Osteoblast (primary cell): ENCODE data around the gene DRAM1. TPM values are rescaled to one million over a fixed set of nuclear protein-coding genes. Genes with fewer than 3 reads are reported as not detected.

Experiments
- DNase-seq: peaks from one replicate; pipeline ENCODE4 v3.0.0; 2011; ENCODE audit warnings: low spot score, mixed read lengths; ENCODE audit not compliant: insufficient read length; ENCODE audit errors: missing footprints
- H2AFZ ChIP-seq: 2 replicates; pipeline ENCODE4 v1.6.0; 2011; ENCODE audit warnings: mild to moderate bottlenecking, low read length
- H3K27ac ChIP-seq: 2 replicates; pipeline ENCODE4 v1.5.1; 2011; ENCODE audit warnings: mild to moderate bottlenecking, low read depth, low read length, moderate library complexity
- H3K27me3 ChIP-seq: 2 replicates; pipeline ENCODE4 v1.6.0; 2012; ENCODE audit warnings: mild to moderate bottlenecking, control low read depth, inconsistent platforms, low read length, moderate library complexity; ENCODE audit not compliant: insufficient read depth
- H3K36me3 ChIP-seq: 2 replicates; pipeline ENCODE4 v1.5.1; 2011; ENCODE audit warnings: mild to moderate bottlenecking, low read length, control low read depth, moderate library complexity; ENCODE audit not compliant: insufficient read depth
- H3K4me1 ChIP-seq: 2 replicates; pipeline ENCODE4 v1.5.1; 2011; ENCODE audit warnings: mild to moderate bottlenecking, low read length, control low read depth, moderate library complexity; ENCODE audit not compliant: insufficient read depth
- H3K4me2 ChIP-seq: 2 replicates; pipeline ENCODE4 v1.6.0; 2011; ENCODE audit warnings: mild to moderate bottlenecking, low read length; ENCODE audit not compliant: insufficient read depth
- H3K4me3 ChIP-seq: fragments of 200-600 bp; sonication (generic); 3 replicates; pipeline ENCODE4 v1.5.1; 2012; ENCODE audit warnings: mild to moderate bottlenecking, low read length, inconsistent platforms; ENCODE audit not compliant: insufficient read depth
- H3K79me2 ChIP-seq: 2 replicates; pipeline ENCODE4 v1.6.0; 2012; ENCODE audit warnings: mild to moderate bottlenecking, low read length, control low read depth, inconsistent platforms; ENCODE audit not compliant: insufficient read depth
- H3K9me3 ChIP-seq: 2 replicates; pipeline ENCODE4 v1.5.1; 2011; ENCODE audit warnings: low read depth, low read length, control low read depth
- H4K20me1 ChIP-seq: 2 replicates; pipeline ENCODE4 v1.6.0; 2012; ENCODE audit warnings: mild to moderate bottlenecking, low read length, control low read depth; ENCODE audit not compliant: insufficient read depth
- total RNA-seq: library from RNA; depleted of rRNA; stranded (reverse); fragments of >200 nt; gene quantifications from 2 replicates; pipeline ENCODE4 v1.2.3, GENCODE V29; 2012
- TF ChIP-seq, protein P1 (sequence below): IDR thresholded peaks from 2 replicates; pipeline ENCODE4 v1.5.1; 2011; ENCODE audit warnings: mild to moderate bottlenecking, low read depth, low read length, moderate library complexity; ENCODE audit errors: extremely low read depth

The DRAM1 gene
- total RNA-seq, 1 donor = 141 TPM

GRCh38 chr12:101889211-101889752 is 11.9 kb downstream of the DRAM1 start:
- TF ChIP-seq, protein P1, sequence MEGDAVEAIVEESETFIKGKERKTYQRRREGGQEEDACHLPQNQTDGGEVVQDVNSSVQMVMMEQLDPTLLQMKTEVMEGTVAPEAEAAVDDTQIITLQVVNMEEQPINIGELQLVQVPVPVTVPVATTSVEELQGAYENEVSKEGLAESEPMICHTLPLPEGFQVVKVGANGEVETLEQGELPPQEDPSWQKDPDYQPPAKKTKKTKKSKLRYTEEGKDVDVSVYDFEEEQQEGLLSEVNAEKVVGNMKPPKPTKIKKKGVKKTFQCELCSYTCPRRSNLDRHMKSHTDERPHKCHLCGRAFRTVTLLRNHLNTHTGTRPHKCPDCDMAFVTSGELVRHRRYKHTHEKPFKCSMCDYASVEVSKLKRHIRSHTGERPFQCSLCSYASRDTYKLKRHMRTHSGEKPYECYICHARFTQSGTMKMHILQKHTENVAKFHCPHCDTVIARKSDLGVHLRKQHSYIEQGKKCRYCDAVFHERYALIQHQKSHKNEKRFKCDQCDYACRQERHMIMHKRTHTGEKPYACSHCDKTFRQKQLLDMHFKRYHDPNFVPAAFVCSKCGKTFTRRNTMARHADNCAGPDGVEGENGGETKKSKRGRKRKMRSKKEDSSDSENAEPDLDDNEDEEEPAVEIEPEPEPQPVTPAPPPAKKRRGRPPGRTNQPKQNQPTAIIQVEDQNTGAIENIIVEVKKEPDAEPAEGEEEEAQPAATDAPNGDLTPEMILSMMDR = no peak
- H3K27ac ChIP-seq = no peak overlapping the region
- no peak overlapping the region for H2AFZ ChIP-seq
- peaks cover 55% of the 10 kb centered on the region for H3K79me2 ChIP-seq
- H3K9me3 ChIP-seq = no peaks in the 10 kb centered on the region
- DNase-seq = no peak
- no peak overlapping the region for H3K4me3 ChIP-seq
- peaks cover 22% of the 10 kb centered on the region for H3K4me1 ChIP-seq
- peak overlapping the region; percentile 16 for H3K4me2 ChIP-seq
- H3K36me3 ChIP-seq = no peaks in the 10 kb centered on the region
- H3K27me3 ChIP-seq = no peaks in the 10 kb centered on the region
- peaks cover 2% of the 10 kb centered on the region for H4K20me1 ChIP-seq

DNA sequence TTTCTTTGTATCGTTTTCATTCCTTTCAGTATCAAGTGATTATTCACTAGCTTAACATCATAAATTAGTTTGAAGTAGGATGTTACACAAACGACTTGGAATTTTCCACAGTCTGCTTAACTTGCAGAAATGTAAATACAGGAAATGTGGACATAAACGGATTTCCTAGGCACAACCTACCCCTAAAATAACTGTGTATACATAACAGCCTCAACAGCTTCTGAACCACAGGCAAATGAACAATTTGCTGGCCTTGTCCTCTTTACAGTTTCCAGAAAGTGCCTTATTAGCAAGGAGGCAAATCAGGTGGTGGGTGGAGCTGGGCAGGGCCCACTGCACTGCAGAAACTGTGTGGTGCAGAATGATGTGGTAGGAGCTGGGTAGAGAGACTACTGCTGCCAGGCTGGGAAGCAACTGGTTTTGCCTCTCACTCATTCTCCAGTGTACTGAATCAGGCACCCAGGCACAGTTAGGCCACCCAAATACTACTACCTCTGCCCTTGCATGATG is 14.1 kb downstream of the DRAM1 start:
- peaks cover 3% of the 10 kb centered on the region for H3K36me3 ChIP-seq
- H4K20me1 ChIP-seq = peaks cover 1% of the 10 kb centered on the region
- peak overlapping the region; percentile 87 for H3K27ac ChIP-seq
- peak overlapping the region; percentile 82 for H3K4me2 ChIP-seq
- H3K9me3 ChIP-seq = no peaks in the 10 kb centered on the region
- no peak overlapping the region for H2AFZ ChIP-seq
- DNase-seq = peak; percentile 84
- H3K79me2 ChIP-seq = peaks cover 51% of the 10 kb centered on the region
- H3K4me3 ChIP-seq = peak overlapping the region; percentile 43
- H3K4me1 ChIP-seq = peaks cover 32% of the 10 kb centered on the region
- TF ChIP-seq, protein P1 = no peak
- no peaks in the 10 kb centered on the region for H3K27me3 ChIP-seq

DNA sequence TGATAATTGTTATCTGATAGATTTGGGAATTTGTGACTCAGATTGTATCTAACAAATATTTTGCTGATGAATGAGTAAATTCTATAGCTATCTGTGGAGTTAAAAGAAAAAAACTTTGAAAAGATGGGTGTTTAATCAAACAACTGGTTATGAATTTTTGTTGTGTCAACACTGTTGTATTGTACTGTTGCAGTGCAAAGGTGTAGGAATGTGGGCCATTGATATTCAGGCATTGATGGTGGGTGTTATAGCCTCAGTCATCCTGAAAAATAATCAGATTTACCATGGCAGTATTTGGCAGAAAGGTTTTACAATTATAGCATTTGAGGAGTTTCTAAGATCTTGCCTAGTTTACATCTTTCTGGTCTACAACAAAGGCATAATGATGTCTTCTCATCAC is 15.4 kb downstream of the DRAM1 start:
- Histone ChIP-seq H3K36me3 (peaks cover 3% of the 10 kb centered on the region), H3K79me2 (peaks cover 42% of the 10 kb centered on the region), H2AFZ (no peak overlapping the region), H3K4me2 (no peak overlapping the region), H3K4me3 (no peak overlapping the region), H4K20me1 (no peaks in the 10 kb centered on the region), H3K9me3 (no peaks in the 10 kb centered on the region), H3K27ac (peak overlapping the region; percentile 14), H3K27me3 (no peaks in the 10 kb centered on the region), H3K4me1 (peaks cover 30% of the 10 kb centered on the region)
- no peak for DNase-seq
- TF ChIP-seq, protein P1 = no peak

DNA sequence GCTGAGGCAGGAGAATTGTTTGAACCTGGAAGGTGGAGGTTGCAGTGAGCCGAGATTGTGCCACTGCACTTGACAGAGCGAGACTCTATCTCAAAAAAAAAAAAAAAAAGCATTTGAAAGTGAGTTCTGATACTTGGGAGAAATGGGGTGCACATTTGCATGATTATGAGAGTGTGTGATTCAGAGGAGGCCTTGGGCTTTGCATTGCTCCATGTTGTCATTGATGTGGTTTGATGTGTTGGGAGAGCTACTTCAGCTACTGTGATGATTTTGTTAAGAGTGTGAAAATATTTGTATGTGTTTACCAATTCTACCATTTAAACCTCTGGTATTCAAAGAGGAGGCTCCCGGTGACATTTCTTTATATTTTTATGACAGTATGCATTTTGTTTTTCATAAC is 24.4 kb downstream of the DRAM1 start:
- Histone ChIP-seq H3K9me3 (no peaks in the 10 kb centered on the region), H3K4me2 (no peak overlapping the region), H4K20me1 (no peaks in the 10 kb centered on the region), H3K79me2 (peaks cover 10% of the 10 kb centered on the region), H2AFZ (no peak overlapping the region), H3K27ac (no peak overlapping the region), H3K4me1 (no peaks in the 10 kb centered on the region), H3K4me3 (no peak overlapping the region), H3K36me3 (peaks cover 34% of the 10 kb centered on the region), H3K27me3 (no peaks in the 10 kb centered on the region)
- TF ChIP-seq, protein P1 = no peak
- DNase-seq = no peak
